Measurements from ENCODE around the gene LAG3. TPM values are rescaled to one million over a fixed set of nuclear protein-coding genes. Genes with fewer than 3 reads are reported as not detected.

LAG3 gene
- total and polyA plus RNA-seq, 2 experiments from 2014 or later: 3.7 to 4.7 TPM

DNA sequence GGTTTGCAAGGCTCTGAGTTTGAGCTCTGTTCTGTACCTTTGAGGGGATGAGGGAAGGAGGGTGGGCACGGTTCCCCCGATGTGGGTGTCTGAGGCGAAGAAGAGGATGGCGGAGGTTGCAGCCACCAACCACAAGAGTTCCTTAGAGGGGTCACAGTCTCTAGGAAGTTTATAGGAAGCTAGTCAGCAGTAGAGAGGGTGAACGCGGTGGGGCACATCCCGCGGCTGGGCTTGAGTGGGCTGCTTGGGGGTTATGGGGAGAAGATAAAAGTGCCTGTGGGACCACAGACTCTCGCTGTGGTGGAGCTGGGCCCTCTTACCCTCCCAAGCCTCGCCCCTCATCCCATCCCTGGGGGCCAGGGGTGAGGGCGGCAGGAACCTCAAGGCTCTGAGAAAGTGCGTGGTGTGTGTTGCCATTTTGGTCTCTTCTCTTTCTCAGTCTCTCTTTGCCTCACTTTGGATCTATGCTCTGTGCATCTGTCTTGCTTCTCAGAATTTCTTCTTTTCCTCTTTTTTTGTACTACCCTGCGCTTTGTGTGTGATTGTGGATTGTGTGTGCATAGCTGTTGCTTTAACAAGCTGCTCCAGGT is 19.7 kb downstream of the LAG3 start (continued):
- no peak for TF ChIP-seq ZNF462 (CRISPR knock-in tag; IDR thresholded peaks at IDR 0.05)
- no peak for TF ChIP-seq POLR2AphosphoS5 (IDR thresholded peaks at IDR 0.05; ENCODE audit: low read depth)
- no peak for TF ChIP-seq REST (IDR thresholded peaks at IDR 0.05; ENCODE audit: unreplicated experiment)

- peak overlapping the region; percentile 12; the same call in 1 of the 2 replicates for H3K27ac Mint-ChIP-seq
- TF ChIP-seq ZNF114 (CRISPR knock-in tag; IDR thresholded peaks at IDR 0.05) (no peak), POLR2AphosphoS5 (IDR thresholded peaks at IDR 0.05; ENCODE audit: low read depth) (no peak), ZNF331 (CRISPR knock-in tag; IDR thresholded peaks at IDR 0.05; ENCODE audit: low read depth) (no peak), STAT1 (IDR thresholded peaks at IDR 0.05; ENCODE audit: unreplicated experiment) (no peak), CTCF (conservative IDR thresholded peaks at IDR 0.05; ENCODE audit: low read depth in 2 of 2) (no peak), EZH2phosphoT487 (IDR thresholded peaks at IDR 0.05; ENCODE audit: unreplicated experiment) (no peak), CREB1 (CRISPR knock-in tag; IDR thresholded peaks at IDR 0.05; ENCODE audit: low read depth) (no peak), EZH2 (IDR thresholded peaks at IDR 0.05; ENCODE audit: low read depth, unreplicated experiment) (no peak)
- TF ChIP-seq, protein P1, sequence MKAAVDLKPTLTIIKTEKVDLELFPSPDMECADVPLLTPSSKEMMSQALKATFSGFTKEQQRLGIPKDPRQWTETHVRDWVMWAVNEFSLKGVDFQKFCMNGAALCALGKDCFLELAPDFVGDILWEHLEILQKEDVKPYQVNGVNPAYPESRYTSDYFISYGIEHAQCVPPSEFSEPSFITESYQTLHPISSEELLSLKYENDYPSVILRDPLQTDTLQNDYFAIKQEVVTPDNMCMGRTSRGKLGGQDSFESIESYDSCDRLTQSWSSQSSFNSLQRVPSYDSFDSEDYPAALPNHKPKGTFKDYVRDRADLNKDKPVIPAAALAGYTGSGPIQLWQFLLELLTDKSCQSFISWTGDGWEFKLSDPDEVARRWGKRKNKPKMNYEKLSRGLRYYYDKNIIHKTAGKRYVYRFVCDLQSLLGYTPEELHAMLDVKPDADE (IDR thresholded peaks at IDR 0.05): no peak
These were observed 20.3 kb downstream of the LAG3 start for GRCh38 chr12:6792522-6793201.

More at GRCh38 chr12:6792522-6793201, 20.3 kb downstream of the LAG3 start:
- Histone ChIP-seq H3K4me1 (ENCODE audit: insufficient read depth) (peaks cover 8% of the 10 kb centered on the region), H3K9me2 (ENCODE audit: insufficient read depth) (no peaks in the 10 kb centered on the region), H3K27me3 (ENCODE audit: insufficient read depth) (no peaks in the 10 kb centered on the region), H3F3A (replicated peaks; ENCODE audit: low read depth) (no peaks in the 10 kb centered on the region), H3K36me3 (ENCODE audit: insufficient read depth) (no peaks in the 10 kb centered on the region), H3K4me3 (no peak overlapping the region), H3K4me2 (no peak overlapping the region), H3K79me2 (replicated peaks; ENCODE audit: insufficient read depth) (no peaks in the 10 kb centered on the region), H4K20me1 (replicated peaks; ENCODE audit: insufficient read depth) (no peaks in the 10 kb centered on the region), H2AFZ (peak overlapping the region; percentile 78), H3K27ac (ENCODE audit: low read depth) (0 out of 2 replicates have a peak overlapping the region, but pooled peaks have one; percentile 45)
- DNase-seq (ENCODE audit: low spot score) (no peak), ATAC-seq (peak; percentile 16)
- H3K4me1 Mint-ChIP-seq: peaks cover 22% of the 10 kb centered on the region
- H3K36me3 Mint-ChIP-seq (ENCODE audit: low read depth): no peaks in the 10 kb centered on the region; the same call in 2 of the 3 replicates
- H3K9me3 Mint-ChIP-seq: no peaks in the 10 kb centered on the region
- H3K4me3 Mint-ChIP-seq: no peak overlapping the region
- peaks cover 18% of the 10 kb centered on the region for H3K27me3 Mint-ChIP-seq (ENCODE audit: insufficient read depth, low read depth, poor library complexity)
